GM19438 (cell line): ENCODE data around the gene ERN1.

Experiments
- ATAC-seq: cut with Tn5 transposase; IDR thresholded peaks from one replicate; pipeline ENCODE4 v1.9.1; 2021; ENCODE audit warnings: low read depth; ENCODE audit not compliant: unreplicated experiment

ERN1 gene

DNA sequence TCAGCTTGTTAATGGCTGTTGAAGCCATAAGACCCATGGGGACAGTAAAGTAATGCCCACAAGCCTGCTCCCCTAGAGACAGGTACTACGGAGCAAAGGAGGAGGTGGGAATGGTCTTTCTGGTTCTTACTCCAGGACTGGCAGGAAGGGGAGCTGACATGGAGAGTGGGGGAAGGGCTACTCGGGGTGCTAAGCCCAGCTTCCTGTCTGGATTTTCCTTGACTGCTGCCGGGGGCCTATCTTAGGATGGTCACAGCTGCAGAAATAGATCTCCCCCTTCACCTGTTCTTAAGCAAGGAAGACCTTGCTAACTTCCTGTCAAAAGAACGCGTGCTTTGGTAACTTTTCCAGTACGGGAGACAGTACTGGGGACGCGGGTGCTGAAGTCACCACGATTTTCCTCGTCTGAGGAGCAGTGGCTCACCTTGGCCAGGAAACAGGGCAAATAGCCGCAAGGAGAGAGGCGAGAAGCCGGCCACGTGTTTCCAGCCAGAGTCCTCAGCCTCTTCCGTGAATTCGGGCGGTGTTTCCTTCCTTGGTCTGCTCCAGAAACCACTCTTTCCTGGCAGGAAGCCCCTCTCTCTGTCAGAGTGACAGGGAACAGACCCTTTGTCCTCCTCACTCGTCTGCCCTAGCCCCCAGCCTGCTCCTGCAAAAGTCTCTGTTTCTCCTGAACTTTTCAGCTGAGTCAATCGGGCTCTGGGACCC is 132.4 kb downstream of the ERN1 start:
- ATAC-seq = no peak

DNA sequence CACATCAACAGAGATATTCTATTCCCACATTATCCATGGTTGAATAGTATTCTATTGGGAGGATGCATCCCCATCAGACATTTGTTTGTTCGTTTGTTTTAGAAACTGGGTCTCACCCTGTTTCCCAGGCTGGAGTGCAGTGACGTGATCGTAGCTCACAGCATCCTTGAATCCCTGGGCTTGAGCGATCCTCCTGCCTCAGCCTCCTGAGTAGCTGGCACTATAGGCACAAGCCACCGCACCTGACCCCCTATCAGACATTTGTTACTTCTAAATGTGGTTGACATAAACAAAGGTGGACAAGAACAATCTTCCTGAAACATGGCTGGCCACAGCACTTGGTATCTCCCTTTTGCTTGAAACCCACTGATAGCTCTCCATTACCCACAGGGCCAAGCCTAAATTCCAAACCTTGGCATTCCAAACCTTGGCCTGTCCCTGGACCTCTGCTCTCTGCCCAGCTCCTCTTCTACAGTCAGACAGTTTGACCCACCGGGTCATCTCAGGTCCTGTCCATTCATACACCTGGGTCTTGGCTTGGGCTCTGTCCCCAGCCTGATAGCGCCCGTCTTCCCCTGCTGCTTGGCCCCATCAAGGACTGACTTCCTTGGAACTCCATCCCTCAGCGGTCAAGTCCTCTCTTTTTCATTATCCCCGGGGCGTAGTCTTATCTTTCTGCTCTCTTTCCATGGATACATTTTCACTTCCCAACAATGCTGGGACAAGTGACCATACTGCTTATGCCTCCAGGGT is 133.3 kb downstream of the ERN1 start:
- ATAC-seq = no peak

DNA sequence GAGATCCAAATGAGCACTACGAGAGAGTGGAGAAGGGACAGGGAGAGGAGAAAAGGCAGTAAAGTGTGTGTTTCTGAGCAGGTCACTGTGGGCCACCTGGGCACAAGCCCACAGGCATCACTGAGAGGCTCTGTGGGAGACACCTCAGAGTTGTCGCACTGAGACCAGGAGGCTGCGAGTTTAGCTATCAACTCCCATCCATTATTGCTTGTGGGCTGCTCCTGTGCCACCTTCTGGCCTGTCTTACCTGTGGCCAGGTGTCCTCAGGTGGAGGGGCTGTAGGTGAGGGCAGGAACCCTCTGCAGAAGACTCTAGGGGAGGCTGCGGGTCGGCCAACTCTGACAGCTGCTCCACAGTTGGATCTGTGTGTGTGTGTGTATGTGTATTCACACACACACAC is 134.3 kb downstream of the ERN1 start:
- no peak for ATAC-seq

DNA sequence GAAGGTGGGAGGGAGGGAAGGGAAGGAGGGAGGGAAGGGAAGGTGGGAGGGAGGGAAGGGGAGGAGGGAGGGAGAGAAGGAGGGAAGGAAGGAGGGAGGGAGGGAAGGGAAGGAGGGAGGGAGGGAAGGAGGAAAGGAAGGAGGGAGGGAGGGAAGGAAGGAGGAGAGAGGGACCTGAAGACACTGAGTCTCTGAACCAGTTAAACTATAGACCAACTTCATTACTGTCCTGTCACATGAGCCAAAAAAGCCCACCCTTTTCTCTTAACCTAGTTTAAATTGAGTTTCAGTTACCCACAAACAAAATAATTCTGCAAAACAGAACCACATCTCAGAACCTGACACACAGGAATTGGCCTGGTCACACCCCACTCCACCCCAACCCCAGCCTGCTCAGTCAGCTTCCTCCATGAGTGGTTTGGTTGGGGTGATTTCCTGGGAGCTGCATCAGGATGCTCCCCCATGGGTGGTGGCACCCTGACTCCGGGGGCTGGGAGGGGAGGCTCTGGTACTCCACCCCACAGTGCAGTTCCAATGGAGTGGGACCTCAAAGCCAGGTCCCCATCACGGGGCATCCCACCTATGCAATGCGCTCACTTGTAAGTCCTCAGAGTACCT is 136.5 kb downstream of the ERN1 start:
- ATAC-seq = no peak

DNA sequence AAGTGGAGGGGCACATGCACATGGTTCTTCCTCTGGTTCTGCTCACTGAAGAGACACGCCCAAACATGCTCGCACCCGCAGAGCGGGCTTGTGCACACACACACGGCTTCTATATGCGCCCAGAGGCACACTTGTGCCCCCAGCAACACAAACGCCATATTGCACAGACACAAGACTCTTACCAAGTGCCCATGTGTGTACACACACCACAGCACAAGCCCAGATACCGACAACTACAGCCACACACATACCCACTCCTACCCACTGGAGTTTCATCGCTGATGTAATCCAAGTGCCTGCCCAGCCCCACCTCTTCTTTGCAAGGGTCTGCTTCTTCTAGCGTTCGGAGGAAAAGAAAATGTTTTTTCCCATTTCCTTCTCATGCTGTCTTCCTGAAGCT is 138.3 kb downstream of the ERN1 start:
- no peak for ATAC-seq

DNA sequence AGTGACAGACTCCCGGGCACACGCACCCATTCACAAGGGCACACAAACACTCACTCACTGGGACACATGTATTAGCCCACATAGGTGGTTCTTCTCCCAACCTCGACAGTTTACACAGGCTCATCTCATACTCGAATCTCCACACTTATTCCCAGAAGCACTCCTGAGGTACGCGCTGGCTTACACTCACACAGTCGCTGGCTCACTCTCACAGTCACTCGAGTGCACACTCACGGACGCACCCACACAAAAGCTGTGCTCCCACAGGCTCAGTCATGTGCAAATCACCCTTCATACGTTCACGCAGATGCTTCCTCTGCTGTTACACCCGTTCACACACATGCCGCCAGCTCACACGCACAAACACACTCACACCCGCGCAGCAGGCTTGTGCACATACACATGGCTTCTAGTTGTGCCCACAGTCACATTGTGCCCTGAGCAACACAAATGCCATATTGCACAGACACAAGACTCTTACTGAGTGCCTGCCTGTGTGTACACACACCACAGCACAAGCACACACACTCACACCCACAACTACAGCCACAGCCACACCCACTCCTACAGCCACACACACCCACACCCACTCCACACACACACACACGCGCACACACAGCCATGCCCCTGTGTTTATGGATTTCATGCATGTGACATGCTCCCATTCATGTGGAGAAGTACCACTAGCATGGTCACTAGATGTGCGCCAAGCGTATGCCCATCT is 140.2 kb downstream of the ERN1 start:
- no peak for ATAC-seq
